Stimulated activated CD4-positive, alpha-beta T cell treated with anti-CD3 and anti-CD28 coated beads, Interleukin-12 subunit alpha, Interleukin-12 subunit beta, amount 100 ng/mL, for 4 hours (primary cell): ENCODE results near the gene SLC19A1.

Source experiments
- DNase-seq: peaks from one replicate; pipeline ENCODE4 v3.0.0-alpha.2; 2020

SLC19A1 gene

GRCh38 chr21:45449658-45450422 is 92.4 kb downstream of the SLC19A1 start:
- no peak for DNase-seq

GRCh38 chr21:45448810-45449657 is 93.2 kb downstream of the SLC19A1 start:
- DNase-seq: no peak

- DNase-seq: no peak
These were observed 93.9 kb downstream of the SLC19A1 start for GRCh38 chr21:45448283-45448809.
